PC-9 (cell line): ENCODE measurements around the gene ZFPM1.

Experiments used
- CTCF ChIP-seq: fragments of 200-600 bp; sonication (generic); conservative IDR thresholded peaks from 2 replicates; pipeline ENCODE4 v1.6.1; 2017; ENCODE audit warnings: mixed run types, antibody characterized with exemption, mild to moderate bottlenecking, moderate library complexity
- EZH2 ChIP-seq: fragments of 200-600 bp; sonication (generic); IDR thresholded peaks from 2 replicates; pipeline ENCODE4 v1.8.0; 2017; ENCODE audit warnings: antibody characterized with exemption, low read depth

- no peak for TF ChIP-seq EZH2
- TF ChIP-seq CTCF: no peak
Observed at GRCh38 chr16:88452482-88453216, 431 bp upstream of the ZFPM1 start.
